ENCODE data around the gene TMEM201. TPM values are rescaled to one million over a fixed set of nuclear protein-coding genes. Genes with fewer than 3 reads are reported as not detected.

Gene TMEM201
- total RNA-seq, 4 donors from 2014 or later: 3.3 to 9.9 (median 8.7) TPM

GRCh38 chr1:9590945-9591668 is 2.4 kb downstream of the TMEM201 start:
- peak in 2 of 3 donors; percentile 42 to 46 for DNase-seq
- TF ChIP-seq, protein P1, sequence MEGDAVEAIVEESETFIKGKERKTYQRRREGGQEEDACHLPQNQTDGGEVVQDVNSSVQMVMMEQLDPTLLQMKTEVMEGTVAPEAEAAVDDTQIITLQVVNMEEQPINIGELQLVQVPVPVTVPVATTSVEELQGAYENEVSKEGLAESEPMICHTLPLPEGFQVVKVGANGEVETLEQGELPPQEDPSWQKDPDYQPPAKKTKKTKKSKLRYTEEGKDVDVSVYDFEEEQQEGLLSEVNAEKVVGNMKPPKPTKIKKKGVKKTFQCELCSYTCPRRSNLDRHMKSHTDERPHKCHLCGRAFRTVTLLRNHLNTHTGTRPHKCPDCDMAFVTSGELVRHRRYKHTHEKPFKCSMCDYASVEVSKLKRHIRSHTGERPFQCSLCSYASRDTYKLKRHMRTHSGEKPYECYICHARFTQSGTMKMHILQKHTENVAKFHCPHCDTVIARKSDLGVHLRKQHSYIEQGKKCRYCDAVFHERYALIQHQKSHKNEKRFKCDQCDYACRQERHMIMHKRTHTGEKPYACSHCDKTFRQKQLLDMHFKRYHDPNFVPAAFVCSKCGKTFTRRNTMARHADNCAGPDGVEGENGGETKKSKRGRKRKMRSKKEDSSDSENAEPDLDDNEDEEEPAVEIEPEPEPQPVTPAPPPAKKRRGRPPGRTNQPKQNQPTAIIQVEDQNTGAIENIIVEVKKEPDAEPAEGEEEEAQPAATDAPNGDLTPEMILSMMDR (IDR thresholded peaks at IDR 0.05): no peak
- no peak for TF ChIP-seq POLR2A (IDR thresholded peaks at IDR 0.05)
- H3K9me3 ChIP-seq: no peaks in the 10 kb centered on the region
- no peak overlapping the region for H3K27ac ChIP-seq
- H3K36me3 ChIP-seq: no peaks in the 10 kb centered on the region
- no peaks in the 10 kb centered on the region for H3K27me3 ChIP-seq
- no peak overlapping the region for H3K4me3 ChIP-seq
- peaks cover 0 to 34% (median 12%) of the 10 kb centered on the region in 4 donors for H3K4me1 ChIP-seq

- Histone ChIP-seq H3K4me3 (no peak overlapping the region), H3K27me3 (no peaks in the 10 kb centered on the region), H3K36me3 (peaks cover 0 to 1% (median 0%) of the 10 kb centered on the region in 3 donors), H3K27ac (no peak overlapping the region), H3K4me1 (peaks cover 0 to 34% (median 12%) of the 10 kb centered on the region in 4 donors), H3K9me3 (no peaks in the 10 kb centered on the region)
- TF ChIP-seq POLR2A (IDR thresholded peaks at IDR 0.05): no peak
- TF ChIP-seq, protein P1 (IDR thresholded peaks at IDR 0.05): no peak
- DNase-seq: peak in 1 of 3 donors; percentile 43
These were observed 3.2 kb downstream of the TMEM201 start for GRCh38 chr1:9591669-9592509.

DNA sequence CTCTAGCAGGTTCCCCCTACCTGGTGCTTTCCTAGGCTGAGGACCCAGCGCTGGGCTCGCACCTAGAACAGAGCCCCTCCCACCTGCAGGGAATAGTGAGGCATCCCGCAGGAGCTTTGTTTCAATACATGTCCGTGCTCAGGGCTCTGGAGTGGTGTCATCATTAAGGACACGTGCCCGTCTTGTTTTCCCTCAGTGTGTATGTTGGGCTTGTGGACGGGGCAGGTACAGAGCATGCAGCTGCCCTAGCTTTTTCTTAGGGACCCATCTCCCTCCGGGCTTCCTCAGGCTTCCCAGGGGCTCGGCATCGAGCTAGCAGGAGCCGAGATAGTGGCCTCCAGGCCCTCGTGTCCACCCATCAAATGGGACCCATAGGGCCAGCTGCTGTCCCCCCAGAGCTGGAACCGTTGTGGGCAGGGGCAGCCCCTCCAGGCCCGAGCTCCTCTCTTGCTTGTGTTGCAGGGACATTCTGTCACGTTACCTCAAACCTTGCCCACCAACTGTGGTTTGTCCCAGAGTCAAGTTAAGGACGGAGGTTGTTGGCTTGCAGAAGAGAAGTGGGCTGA is 3.9 kb downstream of the TMEM201 start:
- H3K4me1 ChIP-seq: peaks cover 0 to 34% (median 12%) of the 10 kb centered on the region in 4 donors
- H3K27ac ChIP-seq: no peak overlapping the region
- H3K9me3 ChIP-seq: no peaks in the 10 kb centered on the region
- peaks cover 0 to 9% (median 0%) of the 10 kb centered on the region in 3 donors for H3K36me3 ChIP-seq
- TF ChIP-seq, protein P1 (IDR thresholded peaks at IDR 0.05): no peak
- TF ChIP-seq POLR2A (IDR thresholded peaks at IDR 0.05): no peak
- H3K27me3 ChIP-seq: no peaks in the 10 kb centered on the region
- DNase-seq: no peak
- H3K4me3 ChIP-seq: no peak overlapping the region

DNA sequence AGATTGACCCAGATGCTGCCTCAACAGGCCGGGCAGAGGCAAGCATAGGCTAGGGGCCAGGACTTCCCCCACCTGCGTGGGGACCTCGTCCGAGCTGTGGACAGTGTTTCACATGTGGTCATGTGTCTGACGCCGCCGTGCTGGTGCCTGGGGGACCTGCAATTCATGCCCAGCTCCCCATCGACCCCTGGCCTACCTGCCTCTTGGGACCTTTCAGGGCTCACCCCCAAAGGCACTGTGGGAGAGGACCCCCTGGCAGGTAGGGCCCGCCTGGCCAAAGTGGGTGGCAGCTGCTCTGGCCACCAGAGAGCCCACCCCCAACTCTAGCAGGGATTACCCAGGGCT is 4.4 kb downstream of the TMEM201 start:
- H3K4me3 ChIP-seq: no peak overlapping the region
- peak in 1 of 3 donors; percentile 42 for DNase-seq
- H3K27me3 ChIP-seq: no peaks in the 10 kb centered on the region
- no peak overlapping the region for H3K27ac ChIP-seq
- no peaks in the 10 kb centered on the region for H3K9me3 ChIP-seq
- TF ChIP-seq, protein P1 (IDR thresholded peaks at IDR 0.05): no peak
- TF ChIP-seq POLR2A (IDR thresholded peaks at IDR 0.05): no peak
- peaks cover 0 to 34% (median 12%) of the 10 kb centered on the region in 4 donors for H3K4me1 ChIP-seq
- peaks cover 0 to 14% (median 0%) of the 10 kb centered on the region in 3 donors for H3K36me3 ChIP-seq

DNA sequence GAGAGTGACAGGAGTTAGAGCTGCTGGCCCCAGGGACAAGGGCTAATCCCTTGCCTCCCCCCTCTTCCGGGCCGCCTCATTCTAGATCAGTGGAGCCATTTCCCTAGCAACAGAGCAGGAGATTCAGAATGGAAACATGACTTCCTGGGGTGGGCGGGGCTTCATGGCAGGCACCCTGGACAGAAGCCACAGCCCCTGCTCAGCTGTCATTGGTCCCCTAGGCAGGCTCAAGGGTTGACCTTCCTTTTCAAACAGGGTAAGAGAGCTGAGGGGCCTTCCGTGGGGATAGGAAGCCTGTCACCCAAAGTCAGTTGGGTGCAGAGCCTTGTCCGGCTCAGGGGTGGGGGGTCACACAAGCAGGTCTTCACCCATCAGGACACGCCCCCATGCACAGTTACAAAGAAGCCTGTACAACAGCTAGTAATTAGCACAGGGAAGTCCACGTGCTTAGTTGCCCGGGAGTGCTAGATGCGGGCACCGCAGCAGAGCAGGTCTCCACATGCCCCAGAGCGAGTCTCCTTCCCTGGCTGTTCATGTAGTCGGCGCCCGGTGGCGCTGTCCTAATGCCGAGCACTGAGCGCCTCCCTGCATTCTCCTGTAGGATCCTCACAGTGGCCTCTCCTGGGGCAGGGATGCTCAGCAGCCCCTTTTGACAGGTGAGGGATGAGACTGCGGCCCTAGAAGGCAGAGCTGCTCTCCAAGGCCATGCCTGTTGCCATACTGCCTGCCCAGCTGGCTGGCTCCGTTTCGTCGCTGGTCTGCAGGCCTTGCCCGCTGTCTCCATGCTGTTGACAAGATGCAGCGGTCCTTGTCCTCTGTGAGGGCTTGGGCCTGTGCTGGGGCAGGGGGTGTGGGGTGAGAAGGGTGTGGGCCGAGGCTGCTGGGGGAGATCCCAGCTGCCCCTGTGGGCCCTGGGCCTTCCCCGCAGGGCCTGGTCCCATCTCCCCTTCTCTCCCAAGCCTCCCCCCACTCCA is 5.1 kb downstream of the TMEM201 start:
- H3K27me3 ChIP-seq: no peaks in the 10 kb centered on the region
- no peak overlapping the region for H3K4me3 ChIP-seq
- DNase-seq: peak; percentile 60 to 72 (median 63)
- peaks cover 0 to 20% (median 0%) of the 10 kb centered on the region in 3 donors for H3K36me3 ChIP-seq
- peaks cover 0 to 34% (median 11%) of the 10 kb centered on the region in 4 donors for H3K4me1 ChIP-seq
- no peaks in the 10 kb centered on the region for H3K9me3 ChIP-seq
- no peak overlapping the region for H3K27ac ChIP-seq
- TF ChIP-seq, protein P1 (IDR thresholded peaks at IDR 0.05): no peak
- TF ChIP-seq POLR2A (IDR thresholded peaks at IDR 0.05): no peak

All from Peyer's patch (tissue), 4 donors.